Dendritic cell treated with granulocyte-macrophage colony-stimulating factor and Interleukin-4, amounts not matched to agents 40 ng/mL and 50 ng/mL, for 4 days (primary cell): Measurements from ENCODE around the gene ZNF79.

ENCODE experiments used
- H3K27ac Mint-ChIP-seq: one replicate; pipeline ENCODE4 v1.8.0; 2022; ENCODE audit warnings: mild to moderate bottlenecking, mixed read lengths
- H3K27me3 Mint-ChIP-seq: one replicate; pipeline ENCODE4 v1.8.0; 2022; ENCODE audit warnings: mild to moderate bottlenecking, mixed read lengths
- H3K36me3 Mint-ChIP-seq: one replicate; pipeline ENCODE4 v1.8.0; 2022; ENCODE audit warnings: low read depth, mixed read lengths
- H3K4me1 Mint-ChIP-seq: one replicate; pipeline ENCODE4 v1.8.0; 2022; ENCODE audit warnings: low read depth, mixed read lengths
- H3K4me3 Mint-ChIP-seq: one replicate; pipeline ENCODE4 v1.8.0; 2022; ENCODE audit warnings: mild to moderate bottlenecking, moderate library complexity, mixed read lengths
- H3K9me3 Mint-ChIP-seq: one replicate; pipeline ENCODE4 v1.8.0; 2022; ENCODE audit warnings: mixed read lengths
- intact Hi-C: fragments of 100-400 bp; cut with micrococcal nuclease; formaldehyde crosslinking; loops from one replicate; pipeline ENCODE4 v1.15.0; 2022

ZNF79 gene

DNA sequence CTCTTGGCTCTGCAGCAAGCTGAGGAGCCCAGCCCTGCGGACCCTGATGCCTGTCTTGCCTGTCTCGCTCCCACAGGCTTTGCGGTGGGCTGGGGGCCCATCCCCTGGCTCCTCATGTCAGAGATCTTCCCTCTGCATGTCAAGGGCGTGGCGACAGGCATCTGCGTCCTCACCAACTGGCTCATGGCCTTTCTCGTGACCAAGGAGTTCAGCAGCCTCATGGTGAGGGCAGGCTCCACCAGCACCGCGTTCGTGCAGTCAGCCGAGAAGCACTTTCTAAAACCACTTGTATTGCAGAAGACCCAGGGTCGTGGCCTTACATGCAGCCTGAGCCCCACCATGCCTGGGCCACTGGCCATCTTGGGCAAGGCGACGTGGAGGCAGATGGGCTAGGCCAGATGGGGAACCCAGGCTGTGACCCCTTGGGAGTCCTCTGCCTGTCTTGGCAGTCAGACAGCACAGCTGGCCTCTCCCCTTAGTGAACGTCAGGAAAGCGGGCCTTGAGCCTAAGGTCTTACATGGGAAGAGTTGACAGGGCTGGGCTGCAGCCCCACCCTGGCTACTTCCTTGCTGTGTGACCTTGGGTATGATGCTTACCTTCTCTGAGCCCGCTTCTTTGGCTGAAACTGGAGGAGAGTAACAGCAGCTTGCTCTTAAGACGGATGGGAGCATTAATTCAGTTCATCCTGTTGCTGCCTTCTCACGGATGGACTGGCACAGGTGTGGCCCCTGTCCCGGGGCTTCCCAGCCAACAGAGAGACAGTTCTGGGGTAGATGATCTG lies 18.6 kb upstream of the ZNF79 start:
- peak overlapping the region; percentile 16 for H3K27ac Mint-ChIP-seq
- H3K4me3 Mint-ChIP-seq: no peak overlapping the region
- no peaks in the 10 kb centered on the region for H3K9me3 Mint-ChIP-seq
- peaks cover 69% of the 10 kb centered on the region for H3K36me3 Mint-ChIP-seq
- no peaks in the 10 kb centered on the region for H3K27me3 Mint-ChIP-seq
- intact Hi-C loops: no loop called here
- peaks cover 7% of the 10 kb centered on the region for H3K4me1 Mint-ChIP-seq

DNA sequence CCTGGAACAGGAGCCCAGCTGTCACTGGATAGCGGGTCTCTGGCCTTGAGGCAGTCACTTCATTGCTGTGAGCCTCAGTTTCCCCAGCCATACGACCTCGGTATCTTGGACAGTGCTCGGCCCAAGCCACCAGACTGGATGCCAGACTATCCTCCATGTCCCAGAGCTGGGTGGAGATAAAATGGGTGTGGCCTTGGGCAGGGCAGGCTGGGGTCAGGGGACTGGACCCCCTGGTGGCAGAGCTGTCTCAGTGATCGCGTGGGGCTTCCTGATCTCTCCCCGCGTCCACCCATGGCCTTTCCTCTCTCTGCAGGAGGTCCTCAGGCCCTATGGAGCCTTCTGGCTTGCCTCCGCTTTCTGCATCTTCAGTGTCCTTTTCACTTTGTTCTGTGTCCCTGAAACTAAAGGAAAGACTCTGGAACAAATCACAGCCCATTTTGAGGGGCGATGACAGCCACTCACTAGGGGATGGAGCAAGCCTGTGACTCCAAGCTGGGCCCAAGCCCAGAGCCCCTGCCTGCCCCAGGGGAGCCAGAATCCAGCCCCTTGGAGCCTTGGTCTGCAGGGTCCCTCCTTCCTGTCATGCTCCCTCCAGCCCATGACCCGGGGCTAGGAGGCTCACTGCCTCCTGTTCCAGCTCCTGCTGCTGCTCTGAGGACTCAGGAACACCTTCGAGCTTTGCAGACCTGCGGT lies 17.2 kb upstream of the ZNF79 start:
- Mint-ChIP-seq H3K4me3 (no peak overlapping the region), H3K27ac (peak overlapping the region; percentile 12)
- intact Hi-C loops: no loop called here

DNA sequence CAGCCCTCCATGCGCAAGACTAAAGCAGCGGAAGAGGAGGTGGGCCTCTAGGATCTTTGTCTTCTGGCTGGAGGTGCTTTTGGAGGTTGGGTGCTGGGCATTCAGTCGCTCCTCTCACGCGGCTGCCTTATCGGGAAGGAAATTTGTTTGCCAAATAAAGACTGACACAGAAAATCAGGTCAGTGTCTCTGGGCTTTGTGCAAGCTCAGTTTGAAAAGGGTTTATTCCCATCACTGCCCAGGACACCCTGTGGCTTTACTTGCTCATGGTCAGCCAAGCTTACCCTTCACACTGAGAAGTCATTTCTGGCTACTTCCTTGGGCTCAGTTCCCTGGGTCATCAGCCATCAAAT lies 16.7 kb upstream of the ZNF79 start:
- peaks cover 25% of the 10 kb centered on the region for H3K4me1 Mint-ChIP-seq
- no peaks in the 10 kb centered on the region for H3K9me3 Mint-ChIP-seq
- H3K27me3 Mint-ChIP-seq: no peaks in the 10 kb centered on the region
- H3K36me3 Mint-ChIP-seq: peaks cover 52% of the 10 kb centered on the region
- intact Hi-C loops: no loop called here
- peak overlapping the region; percentile 12 for H3K27ac Mint-ChIP-seq
- H3K4me3 Mint-ChIP-seq: no peak overlapping the region

More for the DNA sequence above, 17.2 kb upstream of the ZNF79 start:
- no peaks in the 10 kb centered on the region for H3K27me3 Mint-ChIP-seq
- H3K9me3 Mint-ChIP-seq: no peaks in the 10 kb centered on the region
- H3K4me1 Mint-ChIP-seq: peaks cover 20% of the 10 kb centered on the region
- peaks cover 57% of the 10 kb centered on the region for H3K36me3 Mint-ChIP-seq

DNA sequence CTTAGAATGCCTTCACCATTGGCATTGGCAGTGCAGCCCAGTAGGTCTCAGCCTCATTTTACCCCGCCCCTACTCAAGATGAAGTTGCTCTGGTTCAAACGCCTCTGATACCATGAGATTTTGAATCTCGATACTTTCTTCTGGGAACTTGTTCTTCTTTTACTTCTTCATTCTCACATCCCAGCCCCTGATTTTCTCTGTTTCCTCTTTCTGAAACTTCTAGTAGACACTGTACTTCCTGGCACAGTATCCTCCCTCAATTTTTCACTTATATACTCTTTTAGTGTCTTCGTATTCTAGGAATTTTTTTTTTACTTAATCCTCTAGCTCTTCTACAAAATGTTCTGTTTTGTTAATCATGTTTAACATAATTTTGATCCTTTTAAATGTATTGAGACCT lies 13.1 kb upstream of the ZNF79 start:
- Mint-ChIP-seq H3K4me3 (peak overlapping the region; percentile 18), H3K4me1 (peaks cover 50% of the 10 kb centered on the region), H3K9me3 (no peaks in the 10 kb centered on the region), H3K36me3 (peaks cover 29% of the 10 kb centered on the region), H3K27ac (peak overlapping the region; percentile 93), H3K27me3 (peaks cover 12% of the 10 kb centered on the region)
- intact Hi-C loops: no loop called here

DNA sequence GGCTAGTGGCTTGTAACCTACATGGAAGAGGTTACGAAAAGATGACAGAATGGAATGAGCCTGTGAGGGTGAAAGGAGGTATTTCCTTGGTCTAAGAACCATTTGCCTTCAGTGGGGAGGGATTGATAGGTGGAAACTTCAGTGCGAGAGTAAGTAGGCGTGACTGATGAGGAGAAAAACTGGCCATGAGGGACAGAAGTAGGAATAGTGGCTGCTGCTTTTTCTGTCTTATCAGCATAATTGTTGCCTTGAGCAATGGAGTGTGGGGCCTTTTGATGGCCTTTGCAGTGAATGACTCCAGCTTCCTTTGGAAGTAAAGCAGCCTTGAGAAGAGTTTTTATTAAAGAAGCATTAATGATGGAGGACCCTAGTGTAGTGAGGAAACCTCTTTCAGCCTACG lies 9.0 kb upstream of the ZNF79 start:
- Mint-ChIP-seq H3K9me3 (no peaks in the 10 kb centered on the region), H3K4me1 (peaks cover 65% of the 10 kb centered on the region), H3K36me3 (peaks cover 14% of the 10 kb centered on the region), H3K27me3 (peaks cover 17% of the 10 kb centered on the region), H3K4me3 (no peak overlapping the region), H3K27ac (peak overlapping the region; percentile 5)
- intact Hi-C loops: no loop called here

DNA sequence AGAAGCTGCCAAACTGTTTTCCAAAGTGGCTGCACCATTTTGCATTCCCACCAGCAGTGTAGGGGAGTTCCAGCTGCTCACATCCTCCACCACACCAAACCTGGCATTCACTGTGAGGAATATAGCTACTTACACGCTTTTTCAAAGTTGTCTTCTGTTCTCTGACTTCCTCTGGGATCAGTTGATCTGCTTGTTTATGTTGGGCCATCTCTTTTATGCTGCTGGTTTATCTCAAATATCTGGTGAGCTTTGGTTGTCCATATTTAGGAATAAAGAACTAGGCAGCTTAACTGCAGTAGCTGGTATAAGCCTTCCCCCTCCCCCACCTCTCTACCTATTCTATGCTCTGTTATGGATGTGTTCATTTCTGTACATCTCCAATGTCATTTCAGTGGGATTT lies 8.5 kb upstream of the ZNF79 start:
- H3K27me3 Mint-ChIP-seq: peaks cover 17% of the 10 kb centered on the region
- H3K9me3 Mint-ChIP-seq: no peaks in the 10 kb centered on the region
- peaks cover 14% of the 10 kb centered on the region for H3K36me3 Mint-ChIP-seq
- intact Hi-C loops: no loop called here
- H3K4me3 Mint-ChIP-seq: no peak overlapping the region
- no peak overlapping the region for H3K27ac Mint-ChIP-seq
- peaks cover 61% of the 10 kb centered on the region for H3K4me1 Mint-ChIP-seq

DNA sequence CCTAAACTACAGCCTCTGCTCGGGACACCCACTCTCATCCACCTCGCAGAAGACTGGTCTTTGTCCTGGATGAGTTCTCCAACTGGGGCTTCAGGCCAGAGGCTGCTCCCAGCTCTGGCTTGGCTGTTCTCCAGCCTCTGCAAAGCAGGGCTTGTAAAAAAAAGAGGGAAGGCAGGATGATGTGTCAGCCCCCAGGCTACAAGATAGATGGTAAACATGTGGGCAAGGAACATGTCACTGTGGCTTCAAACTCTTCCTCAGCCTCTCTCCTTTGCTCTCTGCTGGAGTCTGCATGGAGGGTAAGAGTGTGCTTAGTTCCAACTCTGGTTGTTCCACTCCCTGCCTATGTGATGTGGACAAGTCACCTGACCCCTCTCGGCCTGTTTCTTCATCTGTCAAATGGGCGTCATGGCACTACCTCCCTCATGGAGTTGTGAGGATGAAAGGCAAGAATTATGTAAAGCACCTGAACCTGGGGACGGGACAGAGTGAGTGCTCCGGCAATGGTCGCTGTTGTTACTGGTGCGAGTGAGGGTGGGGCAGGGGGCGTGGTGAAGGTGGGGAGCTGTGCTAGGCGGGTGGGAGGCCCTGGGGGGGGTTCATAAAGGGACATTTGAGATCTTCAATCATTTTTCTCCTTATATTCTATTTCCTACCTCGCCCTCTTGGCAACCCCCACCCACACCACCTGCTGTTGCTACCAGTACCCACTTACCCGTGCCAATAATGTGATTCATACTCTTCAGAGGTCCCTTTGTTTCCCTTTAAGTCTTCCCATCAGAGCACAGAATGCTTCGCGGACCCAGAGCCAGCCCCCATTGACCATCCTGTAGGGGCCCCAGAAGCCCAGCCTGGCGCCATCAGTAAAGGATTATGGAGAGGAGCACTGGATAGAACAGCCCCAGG lies 6.8 kb upstream of the ZNF79 start:
- Mint-ChIP-seq H3K4me3 (no peak overlapping the region), H3K27ac (peak overlapping the region; percentile 56), H3K4me1 (peaks cover 54% of the 10 kb centered on the region), H3K9me3 (no peaks in the 10 kb centered on the region), H3K36me3 (peaks cover 14% of the 10 kb centered on the region), H3K27me3 (peaks cover 17% of the 10 kb centered on the region)
- intact Hi-C loops: no loop called here

DNA sequence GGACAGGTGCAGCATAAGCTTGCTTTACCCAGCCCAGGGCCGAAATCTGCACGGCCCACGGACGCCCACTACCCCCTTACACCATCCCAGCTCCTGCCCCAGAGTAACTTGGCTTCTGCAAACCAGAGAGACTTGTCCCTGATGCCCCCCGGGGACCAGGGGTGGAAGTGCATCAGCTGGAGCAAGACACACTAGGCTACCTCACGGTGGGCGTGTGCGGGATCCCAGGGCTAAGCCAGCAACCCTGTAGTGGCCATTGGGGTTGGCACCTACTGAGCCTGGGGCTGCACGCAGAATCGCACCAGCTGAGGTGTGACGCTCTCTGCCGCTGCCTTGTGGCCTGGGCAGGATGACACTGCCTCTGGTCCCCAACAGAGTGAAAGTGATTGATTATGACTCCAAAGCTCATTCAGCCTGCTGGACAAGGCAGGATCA lies 6.1 kb upstream of the ZNF79 start:
- intact Hi-C loops: no loop called here
- no peak overlapping the region for H3K27ac Mint-ChIP-seq
- peaks cover 17% of the 10 kb centered on the region for H3K27me3 Mint-ChIP-seq
- H3K4me3 Mint-ChIP-seq: no peak overlapping the region
- no peaks in the 10 kb centered on the region for H3K9me3 Mint-ChIP-seq
- peaks cover 55% of the 10 kb centered on the region for H3K4me1 Mint-ChIP-seq
- peaks cover 14% of the 10 kb centered on the region for H3K36me3 Mint-ChIP-seq

DNA sequence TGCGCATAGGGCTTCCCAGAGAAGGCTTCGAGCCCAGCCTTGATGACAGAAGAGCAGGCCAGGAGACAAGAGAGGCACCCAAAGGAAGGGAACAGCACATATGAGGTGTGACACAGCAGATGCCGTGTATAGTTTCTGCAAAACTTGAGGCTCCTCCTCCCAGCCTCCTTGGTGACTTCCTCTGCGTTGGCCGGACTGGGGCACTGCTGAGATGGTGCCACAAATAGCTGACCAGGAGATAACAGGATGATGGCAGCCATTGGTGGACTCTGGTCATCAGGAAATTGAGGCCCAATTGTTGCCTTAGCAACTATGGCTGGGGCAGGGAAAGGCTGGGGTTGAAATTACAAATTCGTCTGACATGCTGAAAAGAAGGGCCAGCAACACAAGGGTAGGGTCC lies 4.8 kb upstream of the ZNF79 start:
- no peak overlapping the region for H3K4me3 Mint-ChIP-seq

DNA sequence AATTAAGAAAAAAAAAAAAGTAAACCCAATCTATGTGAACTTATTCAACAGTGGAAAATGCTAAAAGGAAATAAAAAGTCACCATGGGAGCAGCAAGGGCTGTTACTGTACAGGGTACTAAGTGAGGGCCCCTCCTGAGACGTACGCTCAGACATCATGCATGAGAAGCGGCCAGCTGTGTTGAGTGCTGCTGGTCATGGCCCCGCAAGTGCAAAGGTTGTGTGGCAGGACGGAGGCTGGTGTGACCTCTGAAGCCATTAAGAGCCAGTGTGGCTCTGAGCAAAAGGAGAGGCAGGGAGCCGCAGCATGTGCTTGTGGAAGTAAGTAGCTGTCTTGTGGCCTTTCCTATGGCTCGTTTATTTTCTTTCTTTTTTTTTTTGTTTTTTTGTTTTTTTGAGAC lies 3.1 kb upstream of the ZNF79 start:
- Mint-ChIP-seq H3K4me3 (no peak overlapping the region), H3K27ac (no peak overlapping the region)
- intact Hi-C loops: loop anchor here (10.0 kb wide), 1 partner anchor 196 kb away; no protein-coding TSS in a partner anchor

More for the DNA sequence above, 4.8 kb upstream of the ZNF79 start:
- H3K27me3 Mint-ChIP-seq: peaks cover 17% of the 10 kb centered on the region
- no peaks in the 10 kb centered on the region for H3K9me3 Mint-ChIP-seq
- intact Hi-C loops: no loop called here
- peak overlapping the region; percentile 77 for H3K27ac Mint-ChIP-seq
- H3K4me1 Mint-ChIP-seq: peaks cover 49% of the 10 kb centered on the region
- H3K36me3 Mint-ChIP-seq: peaks cover 12% of the 10 kb centered on the region

DNA sequence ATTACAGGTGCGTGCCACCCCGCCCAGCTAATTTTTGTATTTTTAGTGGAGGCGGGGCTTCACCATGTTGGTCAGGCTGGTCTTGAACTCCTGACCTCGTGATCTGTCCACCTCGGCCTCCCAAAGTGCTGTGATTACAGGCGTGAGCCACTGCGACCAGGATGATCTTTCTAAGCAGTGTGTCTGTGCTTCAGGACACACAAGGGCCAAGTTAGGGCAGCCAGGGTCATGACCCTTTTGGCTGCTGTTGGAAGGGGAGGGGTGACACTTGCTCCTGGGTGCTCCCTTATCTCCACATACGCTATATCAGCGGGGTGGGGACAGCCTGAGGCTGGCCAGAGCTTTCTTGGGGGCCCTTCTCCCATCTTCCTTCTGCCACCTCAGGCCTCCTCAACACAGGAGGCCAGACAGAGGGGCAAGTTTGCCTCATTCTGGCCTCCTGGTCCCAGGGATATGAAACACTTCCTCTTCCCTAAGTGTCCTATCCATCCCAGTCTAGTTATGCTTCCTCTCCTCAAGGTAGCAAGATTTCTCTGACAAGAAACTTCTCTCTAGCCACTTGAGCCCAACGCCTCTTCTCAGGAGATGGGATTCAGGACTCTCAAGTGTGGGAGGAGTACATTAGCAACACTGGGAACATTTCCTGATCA lies 1.9 kb upstream of the ZNF79 start:
- peaks cover 59% of the 10 kb centered on the region for H3K4me1 Mint-ChIP-seq
- peaks cover 22% of the 10 kb centered on the region for H3K36me3 Mint-ChIP-seq
- intact Hi-C loops: loop anchor here (10.0 kb wide), 1 partner anchor 197 kb away; no protein-coding TSS in a partner anchor
- H3K4me3 Mint-ChIP-seq: peak overlapping the region; percentile 99
- H3K9me3 Mint-ChIP-seq: no peaks in the 10 kb centered on the region
- H3K27ac Mint-ChIP-seq: no peak overlapping the region
- H3K27me3 Mint-ChIP-seq: no peaks in the 10 kb centered on the region

More for the DNA sequence above, 3.1 kb upstream of the ZNF79 start:
- Mint-ChIP-seq H3K27me3 (peaks cover 6% of the 10 kb centered on the region), H3K4me1 (peaks cover 54% of the 10 kb centered on the region), H3K9me3 (no peaks in the 10 kb centered on the region), H3K36me3 (peaks cover 13% of the 10 kb centered on the region)

DNA sequence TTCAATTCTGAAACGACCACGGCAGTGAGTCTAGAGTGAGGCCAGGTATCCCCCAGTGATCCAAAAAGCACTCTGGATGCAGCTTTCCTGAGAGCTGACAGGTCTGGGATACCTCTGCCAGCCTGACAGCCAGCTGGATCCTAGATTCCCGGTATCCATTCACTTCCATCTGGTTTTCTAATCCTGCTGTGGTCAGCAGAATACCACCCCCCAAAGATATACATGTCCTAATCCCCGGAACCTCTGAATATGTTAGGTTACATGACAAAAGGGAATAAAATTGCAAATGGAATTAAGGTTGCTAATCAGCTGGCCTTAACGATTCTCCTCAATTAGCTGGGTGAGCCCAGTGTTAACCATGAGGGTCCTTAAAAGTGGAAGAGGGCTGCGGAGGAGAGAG lies 1.4 kb upstream of the ZNF79 start:
- intact Hi-C loops: loop anchor here (1.0 to 10.0 kb wide), 2 partner anchors 29 to 198 kb away; partner anchors contain the start of genes LRSAM1 and RPL12
- Mint-ChIP-seq H3K36me3 (peaks cover 27% of the 10 kb centered on the region), H3K4me1 (peaks cover 57% of the 10 kb centered on the region), H3K9me3 (no peaks in the 10 kb centered on the region), H3K27me3 (no peaks in the 10 kb centered on the region), H3K4me3 (peak overlapping the region; percentile 99), H3K27ac (peak overlapping the region; percentile 94)

DNA sequence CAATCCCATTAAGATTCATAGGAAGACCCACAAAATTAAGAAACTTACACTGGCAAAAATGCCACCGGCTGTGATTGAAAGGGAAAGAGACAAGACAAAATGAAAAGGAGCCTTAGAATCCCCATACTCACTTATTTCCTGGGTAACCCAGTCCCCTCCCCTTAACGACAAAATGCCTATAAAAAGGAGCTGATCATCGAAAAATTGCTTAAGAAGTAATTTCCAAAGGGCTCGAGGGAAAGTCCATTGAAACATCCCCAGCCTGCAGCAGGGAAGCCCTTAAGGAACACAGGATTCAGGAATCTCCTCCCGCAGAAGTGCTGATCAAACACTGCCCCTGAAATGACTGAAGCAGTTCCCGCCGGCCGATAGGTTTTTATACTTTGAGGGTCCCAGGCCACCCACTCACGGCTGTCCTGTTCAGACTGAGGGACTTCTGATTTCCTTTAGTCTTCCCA lies 677 bp upstream of the ZNF79 start:
- H3K27me3 Mint-ChIP-seq: no peaks in the 10 kb centered on the region
- H3K36me3 Mint-ChIP-seq: peaks cover 34% of the 10 kb centered on the region
- peaks cover 57% of the 10 kb centered on the region for H3K4me1 Mint-ChIP-seq

More for the DNA sequence above, 677 bp upstream of the ZNF79 start:
- H3K9me3 Mint-ChIP-seq: no peaks in the 10 kb centered on the region
- peak overlapping the region; percentile 94 for H3K27ac Mint-ChIP-seq
- intact Hi-C loops: loop anchor here (1.0 to 10.0 kb wide), 2 partner anchors 28 to 199 kb away; partner anchors contain the start of genes LRSAM1 and RPL12
- H3K4me3 Mint-ChIP-seq: peak overlapping the region; percentile 99
